Measurements from ENCODE around the gene TIMP3. TPM values are rescaled to one million over a fixed set of nuclear protein-coding genes. Genes with fewer than 3 reads are reported as not detected.

Gene TIMP3
- total RNA-seq, 1 experiment from 2014 or later, result 3.3 TPM

- ATAC-seq (no peak), DNase-seq (ENCODE audit: low spot score) (no peak)
- Mint-ChIP-seq H3K27me3 (ENCODE audit: low read depth) (no peaks in the 10 kb centered on the region; the same call in 1 of the 2 replicates), H3K4me1 (peaks cover 4% of the 10 kb centered on the region; the same call in 1 of the 2 replicates), H3K4me3 (no peak overlapping the region), H3K36me3 (no peaks in the 10 kb centered on the region), H3K27ac (no peak overlapping the region), H3K9me3 (no peaks in the 10 kb centered on the region)
- POLR2A ChIA-PET, result no interaction called here
- TF ChIP-seq RELA (CRISPR knock-in tag; IDR thresholded peaks at IDR 0.05; ENCODE audit: borderline replicate concordance) (no peak), GTF2I (CRISPR knock-in tag; conservative IDR thresholded peaks at IDR 0.05) (no peak), IRF2 (CRISPR knock-in tag; IDR thresholded peaks at IDR 0.05; ENCODE audit: borderline replicate concordance, low read depth) (no peak), GABPB1 (CRISPR knock-in tag; IDR thresholded peaks at IDR 0.05) (no peak)
- TF ChIP-seq, protein P1, sequence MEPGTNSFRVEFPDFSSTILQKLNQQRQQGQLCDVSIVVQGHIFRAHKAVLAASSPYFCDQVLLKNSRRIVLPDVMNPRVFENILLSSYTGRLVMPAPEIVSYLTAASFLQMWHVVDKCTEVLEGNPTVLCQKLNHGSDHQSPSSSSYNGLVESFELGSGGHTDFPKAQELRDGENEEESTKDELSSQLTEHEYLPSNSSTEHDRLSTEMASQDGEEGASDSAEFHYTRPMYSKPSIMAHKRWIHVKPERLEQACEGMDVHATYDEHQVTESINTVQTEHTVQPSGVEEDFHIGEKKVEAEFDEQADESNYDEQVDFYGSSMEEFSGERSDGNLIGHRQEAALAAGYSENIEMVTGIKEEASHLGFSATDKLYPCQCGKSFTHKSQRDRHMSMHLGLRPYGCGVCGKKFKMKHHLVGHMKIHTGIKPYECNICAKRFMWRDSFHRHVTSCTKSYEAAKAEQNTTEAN (CRISPR knock-in tag; IDR thresholded peaks at IDR 0.05), result no peak
- CTCF ChIA-PET, result no interaction called here
These were observed 75.7 kb downstream of the TIMP3 start for GRCh38 chr22:32877196-32877595.

DNA sequence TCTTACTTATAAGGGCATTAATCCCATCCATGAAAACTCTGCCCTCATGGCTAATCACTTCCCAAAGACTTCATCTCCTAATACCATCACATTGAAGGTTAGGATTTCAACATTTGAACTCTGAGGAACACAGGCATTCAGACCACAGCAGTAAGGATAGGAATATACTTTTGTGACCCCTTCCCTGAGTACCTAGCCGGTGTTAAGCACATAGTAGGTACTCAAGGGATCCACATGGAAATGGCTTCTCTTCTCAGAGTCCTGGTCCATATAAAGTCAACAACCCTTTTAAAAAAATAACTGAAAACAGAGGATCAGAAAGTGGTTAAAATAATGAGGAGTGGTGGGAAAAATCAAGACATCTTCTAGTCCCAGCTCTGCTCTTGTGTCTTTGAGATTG, 78.0 kb downstream of the TIMP3 start:
- Mint-ChIP-seq H3K27ac (no peak overlapping the region), H3K27me3 (ENCODE audit: low read depth) (no peaks in the 10 kb centered on the region; the same call in 1 of the 2 replicates), H3K4me1 (peaks cover 4% of the 10 kb centered on the region; the same call in 1 of the 2 replicates), H3K9me3 (no peaks in the 10 kb centered on the region), H3K36me3 (no peaks in the 10 kb centered on the region), H3K4me3 (no peak overlapping the region)
- DNase-seq (ENCODE audit: low spot score) (no peak), ATAC-seq (no peak)
- CTCF ChIA-PET, result no interaction called here
- POLR2A ChIA-PET, result no interaction called here
- no peak for TF ChIP-seq ZNF232 (CRISPR knock-in tag; IDR thresholded peaks at IDR 0.05)
- TF ChIP-seq, protein P2, sequence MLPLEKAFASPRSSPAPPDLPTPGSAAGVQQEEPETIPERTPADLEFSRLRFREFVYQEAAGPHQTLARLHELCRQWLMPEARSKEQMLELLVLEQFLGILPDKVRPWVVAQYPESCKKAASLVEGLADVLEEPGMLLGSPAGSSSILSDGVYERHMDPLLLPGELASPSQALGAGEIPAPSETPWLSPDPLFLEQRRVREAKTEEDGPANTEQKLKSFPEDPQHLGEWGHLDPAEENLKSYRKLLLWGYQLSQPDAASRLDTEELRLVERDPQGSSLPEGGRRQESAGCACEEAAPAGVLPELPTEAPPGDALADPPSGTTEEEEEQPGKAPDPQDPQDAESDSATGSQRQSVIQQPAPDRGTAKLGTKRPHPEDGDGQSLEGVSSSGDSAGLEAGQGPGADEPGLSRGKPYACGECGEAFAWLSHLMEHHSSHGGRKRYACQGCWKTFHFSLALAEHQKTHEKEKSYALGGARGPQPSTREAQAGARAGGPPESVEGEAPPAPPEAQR (CRISPR knock-in tag; IDR thresholded peaks at IDR 0.05), result no peak
- no peak for TF ChIP-seq SP1 (CRISPR knock-in tag; conservative IDR thresholded peaks at IDR 0.05)
- no peak for TF ChIP-seq ZNF671 (CRISPR knock-in tag; IDR thresholded peaks at IDR 0.05)

- POLR2A ChIA-PET, result no interaction called here
- H3K4me3 Mint-ChIP-seq, result no peak overlapping the region
- CTCF ChIA-PET, result no interaction called here
- no peak for ATAC-seq
- no peaks in the 10 kb centered on the region for H3K36me3 Mint-ChIP-seq
- no peaks in the 10 kb centered on the region for H3K27me3 Mint-ChIP-seq (ENCODE audit: low read depth)
- no peaks in the 10 kb centered on the region for H3K9me3 Mint-ChIP-seq
- H3K27ac Mint-ChIP-seq, result no peak overlapping the region
- TF ChIP-seq PRRX2 (CRISPR knock-in tag; IDR thresholded peaks at IDR 0.05), result no peak
- no peak for TF ChIP-seq ZNF423 (CRISPR knock-in tag; IDR thresholded peaks at IDR 0.05)
- TF ChIP-seq, protein P3, sequence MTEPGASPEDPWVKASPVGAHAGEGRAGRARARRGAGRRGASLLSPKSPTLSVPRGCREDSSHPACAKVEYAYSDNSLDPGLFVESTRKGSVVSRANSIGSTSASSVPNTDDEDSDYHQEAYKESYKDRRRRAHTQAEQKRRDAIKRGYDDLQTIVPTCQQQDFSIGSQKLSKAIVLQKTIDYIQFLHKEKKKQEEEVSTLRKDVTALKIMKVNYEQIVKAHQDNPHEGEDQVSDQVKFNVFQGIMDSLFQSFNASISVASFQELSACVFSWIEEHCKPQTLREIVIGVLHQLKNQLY (CRISPR knock-in tag; IDR thresholded peaks at IDR 0.05), result no peak
- TF ChIP-seq CBFB (CRISPR knock-in tag; IDR thresholded peaks at IDR 0.05; ENCODE audit: low read depth), result no peak
- TF ChIP-seq, protein P4, sequence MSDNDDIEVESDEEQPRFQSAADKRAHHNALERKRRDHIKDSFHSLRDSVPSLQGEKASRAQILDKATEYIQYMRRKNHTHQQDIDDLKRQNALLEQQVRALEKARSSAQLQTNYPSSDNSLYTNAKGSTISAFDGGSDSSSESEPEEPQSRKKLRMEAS (CRISPR knock-in tag; IDR thresholded peaks at IDR 0.05), result no peak
- no peak for TF ChIP-seq SMAD3 (CRISPR knock-in tag; IDR thresholded peaks at IDR 0.05; ENCODE audit: borderline replicate concordance)
- no peak for TF ChIP-seq JAZF1 (CRISPR knock-in tag; IDR thresholded peaks at IDR 0.05)
- no peak for TF ChIP-seq ZNF121 (CRISPR knock-in tag; IDR thresholded peaks at IDR 0.05)
- TF ChIP-seq NFE2L1 (CRISPR knock-in tag; IDR thresholded peaks at IDR 0.05), result no peak
- TF ChIP-seq OVOL2 (CRISPR knock-in tag; IDR thresholded peaks at IDR 0.05; ENCODE audit: borderline replicate concordance), result no peak
- TF ChIP-seq ESRRA (CRISPR knock-in tag; IDR thresholded peaks at IDR 0.05; ENCODE audit: borderline replicate concordance), result no peak
- TF ChIP-seq, protein P5, sequence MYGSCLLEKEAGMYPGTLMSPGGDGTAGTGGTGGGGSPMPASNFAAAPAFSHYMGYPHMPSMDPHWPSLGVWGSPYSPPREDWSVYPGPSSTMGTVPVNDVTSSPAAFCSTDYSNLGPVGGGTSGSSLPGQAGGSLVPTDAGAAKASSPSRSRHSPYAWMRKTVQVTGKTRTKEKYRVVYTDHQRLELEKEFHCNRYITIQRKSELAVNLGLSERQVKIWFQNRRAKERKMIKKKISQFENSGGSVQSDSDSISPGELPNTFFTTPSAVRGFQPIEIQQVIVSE (CRISPR knock-in tag; IDR thresholded peaks at IDR 0.05; ENCODE audit: borderline replicate concordance), result no peak
- TF ChIP-seq, protein P6, sequence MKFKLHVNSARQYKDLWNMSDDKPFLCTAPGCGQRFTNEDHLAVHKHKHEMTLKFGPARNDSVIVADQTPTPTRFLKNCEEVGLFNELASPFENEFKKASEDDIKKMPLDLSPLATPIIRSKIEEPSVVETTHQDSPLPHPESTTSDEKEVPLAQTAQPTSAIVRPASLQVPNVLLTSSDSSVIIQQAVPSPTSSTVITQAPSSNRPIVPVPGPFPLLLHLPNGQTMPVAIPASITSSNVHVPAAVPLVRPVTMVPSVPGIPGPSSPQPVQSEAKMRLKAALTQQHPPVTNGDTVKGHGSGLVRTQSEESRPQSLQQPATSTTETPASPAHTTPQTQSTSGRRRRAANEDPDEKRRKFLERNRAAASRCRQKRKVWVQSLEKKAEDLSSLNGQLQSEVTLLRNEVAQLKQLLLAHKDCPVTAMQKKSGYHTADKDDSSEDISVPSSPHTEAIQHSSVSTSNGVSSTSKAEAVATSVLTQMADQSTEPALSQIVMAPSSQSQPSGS (CRISPR knock-in tag; IDR thresholded peaks at IDR 0.05; ENCODE audit: borderline replicate concordance, low read depth), result no peak
- TF ChIP-seq ZNF138 (CRISPR knock-in tag; conservative IDR thresholded peaks at IDR 0.05), result no peak
- no peak for TF ChIP-seq KAT7 (CRISPR knock-in tag; IDR thresholded peaks at IDR 0.05; ENCODE audit: borderline replicate concordance)
- TF ChIP-seq, protein P7, sequence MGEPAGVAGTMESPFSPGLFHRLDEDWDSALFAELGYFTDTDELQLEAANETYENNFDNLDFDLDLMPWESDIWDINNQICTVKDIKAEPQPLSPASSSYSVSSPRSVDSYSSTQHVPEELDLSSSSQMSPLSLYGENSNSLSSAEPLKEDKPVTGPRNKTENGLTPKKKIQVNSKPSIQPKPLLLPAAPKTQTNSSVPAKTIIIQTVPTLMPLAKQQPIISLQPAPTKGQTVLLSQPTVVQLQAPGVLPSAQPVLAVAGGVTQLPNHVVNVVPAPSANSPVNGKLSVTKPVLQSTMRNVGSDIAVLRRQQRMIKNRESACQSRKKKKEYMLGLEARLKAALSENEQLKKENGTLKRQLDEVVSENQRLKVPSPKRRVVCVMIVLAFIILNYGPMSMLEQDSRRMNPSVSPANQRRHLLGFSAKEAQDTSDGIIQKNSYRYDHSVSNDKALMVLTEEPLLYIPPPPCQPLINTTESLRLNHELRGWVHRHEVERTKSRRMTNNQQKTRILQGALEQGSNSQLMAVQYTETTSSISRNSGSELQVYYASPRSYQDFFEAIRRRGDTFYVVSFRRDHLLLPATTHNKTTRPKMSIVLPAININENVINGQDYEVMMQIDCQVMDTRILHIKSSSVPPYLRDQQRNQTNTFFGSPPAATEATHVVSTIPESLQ (CRISPR knock-in tag; IDR thresholded peaks at IDR 0.05), result no peak
- peaks cover 4% of the 10 kb centered on the region; the same call in 1 of the 2 replicates for H3K4me1 Mint-ChIP-seq
- no peak for DNase-seq (ENCODE audit: low spot score)
These were observed 78.6 kb downstream of the TIMP3 start for GRCh38 chr22:32880061-32880460.
